BLaER1 (cell line): ENCODE data around the gene ASTN2.

Source experiments
- H3K27ac ChIP-seq: shearing (Covaris generic); formaldehyde crosslinking; 2 replicates; pipeline ENCODE4 v1.8.1; 2022
- H3K27me3 ChIP-seq: shearing (Covaris generic); formaldehyde crosslinking; 2 replicates; pipeline ENCODE4 v1.8.1; 2022
- H3K36me3 ChIP-seq: shearing (Covaris generic); formaldehyde crosslinking; 2 replicates; pipeline ENCODE4 v1.8.1; 2022
- H3K4me1 ChIP-seq: shearing (Covaris generic); formaldehyde crosslinking; 2 replicates; pipeline ENCODE4 v1.8.1; 2022
- H3K4me2 ChIP-seq: shearing (Covaris generic); formaldehyde crosslinking; 2 replicates; pipeline ENCODE4 v1.8.1; 2022
- H3K4me3 ChIP-seq: shearing (Covaris generic); formaldehyde crosslinking; 2 replicates; pipeline ENCODE4 v1.8.1; 2022
- H3K9ac ChIP-seq: shearing (Covaris generic); formaldehyde crosslinking; 2 replicates; pipeline ENCODE4 v1.8.1; 2022
- H3K9me3 ChIP-seq: shearing (Covaris generic); formaldehyde crosslinking; 2 replicates; pipeline ENCODE4 v1.8.1; 2022
- H4K20me1 ChIP-seq: shearing (Covaris generic); formaldehyde crosslinking; 2 replicates; pipeline ENCODE4 v1.8.1; 2022
- Cebpa-rat ChIP-seq: shearing (Covaris generic); IDR thresholded peaks from 2 replicates; pipeline ENCODE4 v1.8.1; 2022

Gene ASTN2

DNA sequence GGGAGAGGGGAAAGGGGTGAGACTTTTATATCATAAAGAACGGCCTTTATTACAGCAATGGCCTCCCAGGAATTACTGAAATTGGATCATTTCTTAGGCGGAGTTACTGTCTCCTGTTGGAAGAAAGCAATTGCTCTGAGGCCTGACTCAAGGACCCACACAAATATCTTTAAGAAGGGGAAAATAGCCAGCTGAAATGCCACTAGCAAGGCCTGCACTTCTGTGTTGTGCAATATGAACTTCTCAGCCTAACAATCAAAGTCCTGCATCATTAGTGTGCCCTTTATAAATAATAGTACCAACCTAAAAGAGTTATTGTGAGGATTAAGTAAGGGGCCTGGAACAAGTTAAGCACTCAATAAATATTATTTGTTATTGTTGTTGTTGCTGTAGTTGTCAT lies 757.9 kb downstream of the ASTN2 start:
- H3K4me2 ChIP-seq, result no peak overlapping the region
- no peaks in the 10 kb centered on the region for H3K9me3 ChIP-seq
- no peaks in the 10 kb centered on the region for H3K27me3 ChIP-seq
- H3K9ac ChIP-seq, result no peak overlapping the region
- H3K4me1 ChIP-seq, result no peaks in the 10 kb centered on the region
- no peak for TF ChIP-seq Cebpa-rat
- no peak overlapping the region for H3K27ac ChIP-seq
- no peaks in the 10 kb centered on the region for H3K36me3 ChIP-seq
- H3K4me3 ChIP-seq, result no peak overlapping the region
- H4K20me1 ChIP-seq, result no peaks in the 10 kb centered on the region

DNA sequence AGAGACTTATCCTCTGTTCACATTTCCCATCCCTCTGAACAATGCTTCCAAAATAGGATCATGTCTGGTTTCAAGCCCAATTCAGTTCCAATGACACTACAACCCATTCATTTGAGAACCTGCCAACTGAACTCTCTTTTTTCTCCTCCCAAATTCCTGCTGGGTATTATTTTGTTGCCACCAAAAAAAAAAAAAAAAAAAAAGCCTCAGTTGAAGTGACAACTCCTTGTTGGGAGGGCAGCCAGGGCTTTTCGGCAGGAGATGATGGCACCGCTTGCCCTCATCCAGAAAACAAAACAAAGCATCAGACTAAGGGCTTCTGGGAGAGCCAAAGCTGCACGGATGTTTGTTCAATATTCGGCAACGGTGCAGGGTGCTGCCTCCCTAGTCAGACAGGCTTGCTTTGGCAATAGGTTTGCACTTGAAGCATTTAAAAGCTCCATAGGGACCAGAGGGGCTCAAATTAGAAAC lies 758.3 kb downstream of the ASTN2 start:
- no peak overlapping the region for H3K27ac ChIP-seq
- TF ChIP-seq Cebpa-rat, result no peak

DNA sequence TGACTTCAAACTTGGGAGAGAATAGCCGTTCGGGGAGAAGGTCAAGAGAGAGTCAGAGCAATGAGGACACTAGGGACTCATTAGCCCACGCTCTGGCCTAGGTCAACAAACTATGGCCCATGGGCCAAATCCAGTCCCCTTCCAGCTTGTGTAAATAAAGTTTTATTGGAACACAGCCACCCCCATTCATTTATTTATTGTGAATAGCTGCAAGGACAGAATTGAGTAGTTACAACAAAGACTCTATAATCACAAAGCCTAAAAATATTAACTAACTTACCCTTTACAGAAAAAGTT lies 760.9 kb downstream of the ASTN2 start:
- H3K9me3 ChIP-seq, result no peaks in the 10 kb centered on the region
- H3K4me1 ChIP-seq, result no peaks in the 10 kb centered on the region
- no peak overlapping the region for H3K4me3 ChIP-seq
- no peak overlapping the region for H3K9ac ChIP-seq
- no peak overlapping the region for H3K4me2 ChIP-seq
- TF ChIP-seq Cebpa-rat, result no peak
- no peak overlapping the region for H3K27ac ChIP-seq
- no peaks in the 10 kb centered on the region for H4K20me1 ChIP-seq
- no peaks in the 10 kb centered on the region for H3K36me3 ChIP-seq
- no peaks in the 10 kb centered on the region for H3K27me3 ChIP-seq

More for the DNA sequence above, 758.3 kb downstream of the ASTN2 start:
- H3K4me3 ChIP-seq, result no peak overlapping the region
- no peak overlapping the region for H3K9ac ChIP-seq
- no peaks in the 10 kb centered on the region for H3K4me1 ChIP-seq
- no peaks in the 10 kb centered on the region for H3K27me3 ChIP-seq
- no peak overlapping the region for H3K4me2 ChIP-seq
- no peaks in the 10 kb centered on the region for H3K9me3 ChIP-seq
- H3K36me3 ChIP-seq, result no peaks in the 10 kb centered on the region
- H4K20me1 ChIP-seq, result no peaks in the 10 kb centered on the region

DNA sequence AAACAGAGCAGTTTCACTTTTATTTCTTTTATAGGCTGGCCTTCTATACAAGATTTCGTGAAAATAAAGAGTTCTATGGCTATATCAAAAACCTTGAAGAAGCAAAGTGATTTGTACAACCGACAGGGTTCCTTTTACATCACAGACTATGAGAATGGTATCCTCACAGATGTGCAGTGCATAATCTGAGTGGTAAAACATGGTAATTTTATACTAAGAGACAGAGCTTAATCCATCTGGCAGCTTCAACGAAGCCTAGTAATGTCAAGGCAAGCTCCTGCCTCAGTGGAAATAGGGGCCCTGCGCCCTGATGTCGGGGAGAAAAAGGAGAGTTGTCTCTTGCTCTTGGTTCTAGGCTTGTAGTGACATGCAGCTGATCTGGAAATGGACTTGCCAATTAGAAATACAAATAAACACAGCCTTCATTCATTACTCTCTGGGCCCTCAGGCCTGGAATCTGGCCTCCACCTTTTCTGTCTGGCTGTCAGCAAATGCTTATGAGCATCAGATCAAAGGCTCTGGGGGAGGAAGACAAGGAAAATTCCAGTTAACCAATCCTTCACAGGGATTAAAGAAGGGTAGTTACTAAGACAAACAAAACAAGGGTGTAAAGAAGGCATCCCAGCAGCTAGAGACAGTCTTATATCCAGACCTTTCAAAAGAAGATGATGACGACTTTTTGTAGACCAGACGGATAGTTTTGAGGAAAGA lies 761.4 kb downstream of the ASTN2 start:
- Histone ChIP-seq H3K4me2 (no peak overlapping the region), H3K36me3 (no peaks in the 10 kb centered on the region), H3K4me3 (no peak overlapping the region), H4K20me1 (no peaks in the 10 kb centered on the region), H3K9ac (no peak overlapping the region), H3K9me3 (no peaks in the 10 kb centered on the region), H3K27ac (no peak overlapping the region), H3K4me1 (no peaks in the 10 kb centered on the region), H3K27me3 (no peaks in the 10 kb centered on the region)
- TF ChIP-seq Cebpa-rat, result no peak

DNA sequence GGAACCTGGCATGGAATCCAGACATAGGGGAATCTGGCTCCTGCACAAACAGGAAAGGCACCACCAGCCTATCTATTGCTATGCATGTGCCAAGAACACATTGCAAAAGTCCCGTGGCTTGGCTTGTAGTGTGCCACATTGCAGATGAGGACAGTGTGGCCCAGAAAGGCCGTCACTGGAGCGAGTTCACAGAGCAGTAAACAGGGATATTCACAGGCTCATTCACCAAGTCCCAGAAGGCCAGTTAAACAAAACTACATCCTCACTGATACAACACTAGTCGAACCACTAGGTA lies 767.4 kb downstream of the ASTN2 start:
- no peaks in the 10 kb centered on the region for H3K9me3 ChIP-seq
- no peaks in the 10 kb centered on the region for H3K36me3 ChIP-seq
- no peak overlapping the region for H3K27ac ChIP-seq
- H3K4me2 ChIP-seq, result no peak overlapping the region
- H3K4me1 ChIP-seq, result no peaks in the 10 kb centered on the region
- no peaks in the 10 kb centered on the region for H3K27me3 ChIP-seq
- no peaks in the 10 kb centered on the region for H4K20me1 ChIP-seq
- no peak overlapping the region for H3K9ac ChIP-seq
- no peak for TF ChIP-seq Cebpa-rat
- no peak overlapping the region for H3K4me3 ChIP-seq

DNA sequence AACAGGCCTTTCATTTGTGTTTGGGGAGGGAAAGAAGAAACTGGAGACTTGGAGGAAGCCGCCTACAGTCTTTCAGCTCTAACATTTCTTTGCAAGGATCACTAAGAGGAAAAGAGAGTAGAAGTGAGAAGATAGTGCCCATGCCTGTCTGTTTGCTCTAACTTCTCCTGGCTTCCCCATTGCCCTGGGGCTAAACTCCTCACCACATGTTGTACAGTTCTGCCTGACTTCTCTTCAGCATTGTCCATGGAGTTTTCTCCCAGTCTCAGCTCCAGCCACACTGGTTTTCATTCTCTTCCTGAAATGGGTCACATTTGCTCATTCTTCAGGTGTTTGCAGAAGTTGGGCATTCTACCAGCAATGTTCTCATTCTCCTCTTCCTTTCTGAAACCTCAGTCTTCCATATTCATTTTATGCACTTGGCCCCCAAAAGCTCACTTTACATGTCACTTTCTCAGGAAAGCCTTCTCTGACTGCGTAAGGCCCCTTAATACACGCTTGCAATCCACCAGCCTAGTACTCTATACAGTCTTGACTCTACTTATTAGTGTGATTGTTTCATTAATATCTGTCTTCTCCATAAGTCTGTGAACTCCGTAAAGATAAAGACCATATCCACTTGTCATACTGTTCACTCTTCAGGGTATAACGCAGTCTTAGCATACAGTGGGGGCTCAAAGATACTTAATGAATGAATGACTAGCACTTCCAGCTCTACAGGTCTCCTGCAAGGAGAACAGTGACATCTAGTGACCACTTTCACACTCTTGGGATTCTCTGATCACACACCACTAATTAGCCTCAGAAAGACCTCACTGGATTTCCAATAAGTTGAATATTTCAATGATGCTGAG lies 768.0 kb downstream of the ASTN2 start:
- Histone ChIP-seq H3K27ac (no peak overlapping the region), H3K9ac (no peak overlapping the region), H3K27me3 (no peaks in the 10 kb centered on the region), H3K36me3 (no peaks in the 10 kb centered on the region), H4K20me1 (no peaks in the 10 kb centered on the region), H3K4me2 (no peak overlapping the region), H3K9me3 (no peaks in the 10 kb centered on the region), H3K4me3 (no peak overlapping the region), H3K4me1 (no peaks in the 10 kb centered on the region)
- TF ChIP-seq Cebpa-rat, result no peak

DNA sequence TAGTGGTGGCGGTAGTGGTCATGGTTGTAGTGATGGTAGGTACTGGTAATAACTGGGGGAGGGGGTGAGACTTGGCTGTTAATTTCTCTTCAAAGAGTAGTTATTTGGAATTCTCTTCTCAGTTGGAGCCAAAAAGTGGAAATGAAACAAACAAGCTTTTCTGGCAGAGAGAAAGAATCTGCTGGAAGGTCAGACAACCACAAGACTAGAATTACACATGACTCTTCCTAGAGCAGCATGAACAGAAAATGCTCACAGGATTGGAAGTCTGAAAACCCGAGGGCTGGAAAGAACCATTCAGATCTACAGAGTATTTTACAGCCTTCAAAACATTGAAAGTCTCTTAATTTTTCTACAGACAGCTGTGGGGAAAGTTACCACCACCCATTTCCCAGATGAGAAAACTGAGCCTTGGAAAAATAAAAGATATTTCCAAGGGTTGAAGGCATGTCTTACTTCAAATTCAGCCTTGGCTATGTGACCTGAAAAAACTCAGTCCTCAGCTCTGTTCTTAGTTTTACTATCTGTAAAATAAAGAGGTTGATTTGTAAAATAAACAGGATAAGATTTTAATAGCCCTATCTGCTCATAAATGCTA lies 770.7 kb downstream of the ASTN2 start:
- Histone ChIP-seq H3K27ac (no peak overlapping the region), H3K27me3 (no peaks in the 10 kb centered on the region), H3K36me3 (no peaks in the 10 kb centered on the region), H4K20me1 (no peaks in the 10 kb centered on the region), H3K9ac (no peak overlapping the region), H3K9me3 (no peaks in the 10 kb centered on the region), H3K4me3 (no peak overlapping the region), H3K4me1 (no peaks in the 10 kb centered on the region), H3K4me2 (no peak overlapping the region)
- TF ChIP-seq Cebpa-rat, result no peak

DNA sequence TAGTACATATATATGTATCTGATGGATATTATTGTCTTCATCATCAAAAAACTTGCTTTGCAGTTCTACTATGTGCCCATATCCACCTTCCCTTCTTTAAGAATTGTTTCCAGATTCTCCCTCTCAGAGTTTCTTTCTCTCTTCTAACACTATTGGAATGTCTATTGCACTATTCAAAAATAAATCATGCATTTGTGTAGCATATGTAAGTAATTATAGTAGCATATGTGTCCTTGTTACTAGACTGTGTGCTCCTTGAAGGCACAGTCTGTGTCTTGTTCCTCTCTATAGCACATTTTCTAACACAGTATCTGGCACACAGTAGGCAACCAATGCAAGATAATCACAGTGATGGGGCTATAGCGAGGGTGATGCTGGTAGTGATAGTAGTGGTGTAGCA lies 771.2 kb downstream of the ASTN2 start:
- no peak overlapping the region for H3K4me2 ChIP-seq
- TF ChIP-seq Cebpa-rat, result no peak
- no peaks in the 10 kb centered on the region for H3K36me3 ChIP-seq
- H3K9me3 ChIP-seq, result no peaks in the 10 kb centered on the region
- no peak overlapping the region for H3K9ac ChIP-seq
- no peaks in the 10 kb centered on the region for H3K27me3 ChIP-seq
- H3K4me3 ChIP-seq, result no peak overlapping the region
- no peak overlapping the region for H3K27ac ChIP-seq
- H3K4me1 ChIP-seq, result no peaks in the 10 kb centered on the region
- H4K20me1 ChIP-seq, result no peaks in the 10 kb centered on the region

DNA sequence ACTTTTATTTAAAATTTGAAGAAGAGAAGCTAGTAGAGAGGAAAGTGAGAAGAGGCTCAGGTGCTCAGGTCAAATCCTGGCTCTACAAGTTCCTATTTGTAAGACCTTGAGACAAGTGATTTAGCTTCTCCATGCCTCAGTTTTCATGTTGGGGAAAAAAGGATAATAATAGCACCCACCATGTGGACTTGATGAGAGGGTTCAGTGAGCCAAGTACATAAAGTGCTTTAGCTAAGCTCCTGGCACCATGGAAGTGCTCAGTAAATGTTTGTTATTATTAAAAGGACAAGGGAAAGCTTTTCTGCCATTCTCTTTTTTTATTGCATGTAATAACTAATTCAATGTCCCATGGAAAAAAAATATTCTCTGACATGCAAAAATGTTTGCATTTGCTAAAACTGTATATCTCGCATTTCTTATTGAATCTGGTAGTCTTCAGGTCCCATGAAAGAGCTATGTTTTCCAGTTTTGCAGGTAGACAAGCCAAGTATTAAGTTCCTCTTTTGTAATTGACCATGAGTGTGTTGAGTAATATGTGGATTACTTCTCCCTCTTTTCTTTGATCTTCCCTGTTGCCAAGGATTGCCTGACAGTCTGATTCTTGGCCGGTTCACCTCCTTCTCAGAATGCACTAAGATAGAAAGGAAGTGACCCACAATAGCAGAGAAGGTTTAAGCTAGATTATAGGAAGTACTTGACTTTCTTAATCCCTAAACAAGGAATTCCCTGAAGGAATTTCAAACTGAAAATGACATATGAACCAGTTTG lies 773.4 kb downstream of the ASTN2 start:
- Histone ChIP-seq H3K9me3 (no peaks in the 10 kb centered on the region), H3K9ac (no peak overlapping the region), H3K4me1 (no peaks in the 10 kb centered on the region), H3K27me3 (no peaks in the 10 kb centered on the region), H3K36me3 (no peaks in the 10 kb centered on the region), H3K4me2 (no peak overlapping the region), H3K4me3 (no peak overlapping the region), H4K20me1 (no peaks in the 10 kb centered on the region), H3K27ac (no peak overlapping the region)
- TF ChIP-seq Cebpa-rat, result no peak
